Measurements from ENCODE around the gene VPS4A. TPM values are rescaled to one million over a fixed set of nuclear protein-coding genes. Genes with fewer than 3 reads are reported as not detected.

VPS4A gene
- total RNA-seq, 2 experiments from 2014 or later: 32.6 to 32.7 TPM

DNA sequence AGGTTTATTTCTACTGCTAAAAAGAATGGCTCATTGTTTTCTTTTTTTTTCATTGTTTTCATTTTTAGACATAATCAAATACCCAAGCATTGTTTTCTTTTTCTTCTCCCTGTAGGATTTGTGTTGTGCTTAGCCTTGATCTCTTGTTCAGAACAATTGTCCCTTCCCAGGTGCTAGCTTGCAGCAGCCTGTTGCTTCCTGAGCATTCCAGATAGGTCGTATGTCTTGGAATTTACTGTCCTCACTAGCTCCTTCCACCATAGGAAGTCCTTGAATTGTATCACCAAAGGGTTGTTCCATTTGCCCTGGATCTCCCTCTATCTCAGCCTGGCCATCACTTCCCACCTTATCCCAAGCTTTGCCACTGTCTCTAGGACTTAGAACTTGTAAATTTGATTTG, 10.0 kb upstream of the VPS4A start:
- POLR2A ChIA-PET: no interaction called here
- CTCF ChIA-PET: no interaction called here

DNA sequence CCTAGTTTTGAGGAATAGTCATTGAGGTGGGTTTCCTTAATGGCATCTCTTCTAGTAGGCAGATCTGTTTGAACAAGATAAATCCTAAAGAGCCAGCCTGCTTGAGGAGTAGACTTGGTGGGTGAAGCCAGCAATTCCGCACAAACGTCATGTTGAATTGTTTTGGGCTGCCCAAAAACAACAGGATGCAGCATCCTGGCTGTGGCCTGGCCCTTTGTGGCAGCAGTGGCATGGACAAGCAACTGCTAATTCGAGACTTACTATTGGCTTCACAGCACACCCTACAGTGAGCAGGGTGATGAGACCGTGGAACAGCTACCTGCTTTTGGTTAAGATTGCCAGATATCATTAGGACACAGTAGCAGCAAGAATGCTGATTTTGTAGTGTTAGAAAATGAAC, 9.3 kb upstream of the VPS4A start:
- POLR2A ChIA-PET: no interaction called here
- CTCF ChIA-PET: no interaction called here

DNA sequence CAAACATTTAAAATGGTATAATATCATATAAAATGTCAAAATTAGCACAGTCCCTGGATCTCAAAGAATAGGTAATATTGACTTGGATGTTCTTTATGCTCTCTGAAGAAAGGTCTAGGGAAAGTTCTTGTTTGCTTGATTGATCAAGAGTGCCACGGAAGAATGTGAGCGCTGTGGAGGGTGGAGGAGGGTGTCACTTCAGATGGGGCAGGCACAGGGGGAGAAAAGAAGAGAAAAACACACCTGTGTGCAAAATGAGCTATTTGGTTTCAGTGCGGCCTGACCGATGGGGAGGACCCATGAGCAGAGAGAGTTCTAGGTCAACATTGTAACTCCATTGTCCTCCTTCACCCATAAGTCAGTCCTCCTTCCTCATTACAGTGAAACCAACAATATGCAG, 8.8 kb upstream of the VPS4A start:
- CTCF ChIA-PET: no interaction called here
- POLR2A ChIA-PET: no interaction called here

DNA sequence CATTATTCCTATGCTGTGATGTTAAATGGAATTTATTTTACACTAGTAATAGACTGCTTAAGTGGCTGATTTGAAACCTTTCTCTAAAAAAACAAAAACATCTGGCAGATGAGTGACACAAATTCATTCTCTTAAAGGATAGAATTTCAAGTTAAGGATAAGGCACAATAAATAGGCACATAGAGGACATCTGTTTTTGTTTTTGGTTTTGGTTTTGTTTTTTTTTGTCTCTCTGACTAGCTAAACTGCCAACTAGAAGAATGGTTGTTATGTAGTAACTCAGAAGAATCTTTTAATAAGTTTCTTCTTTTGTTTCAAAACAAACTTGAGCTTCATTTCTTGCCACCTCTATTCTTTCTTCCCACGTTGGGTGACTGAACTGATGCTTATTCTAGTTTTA, 5.1 kb upstream of the VPS4A start:
- CTCF ChIA-PET: no interaction called here
- POLR2A ChIA-PET: no interaction called here

DNA sequence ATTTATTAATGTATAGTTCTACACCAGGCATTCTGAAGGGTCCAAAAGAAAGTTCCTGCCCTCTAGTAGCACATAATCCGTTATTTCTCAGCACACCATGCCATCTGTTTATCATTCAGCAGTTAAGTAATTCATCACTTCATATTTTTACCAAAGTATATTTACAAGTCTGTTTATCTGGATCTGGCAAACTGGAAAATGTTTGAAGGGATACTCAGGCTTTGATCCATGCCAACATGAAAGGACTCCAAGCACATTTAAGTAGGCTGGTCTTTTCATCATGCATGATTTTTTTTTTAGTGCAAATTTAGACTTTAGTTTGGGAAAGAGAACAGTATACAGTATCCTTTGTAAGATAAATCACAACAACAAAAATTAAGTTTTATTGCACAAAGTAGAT, 4.1 kb upstream of the VPS4A start:
- POLR2A ChIA-PET: no interaction called here
- CTCF ChIA-PET: interaction anchor here (0.6 kb wide), 1 partner anchor 667 kb away, joined by 4 read pairs; no protein-coding TSS in a partner anchor

DNA sequence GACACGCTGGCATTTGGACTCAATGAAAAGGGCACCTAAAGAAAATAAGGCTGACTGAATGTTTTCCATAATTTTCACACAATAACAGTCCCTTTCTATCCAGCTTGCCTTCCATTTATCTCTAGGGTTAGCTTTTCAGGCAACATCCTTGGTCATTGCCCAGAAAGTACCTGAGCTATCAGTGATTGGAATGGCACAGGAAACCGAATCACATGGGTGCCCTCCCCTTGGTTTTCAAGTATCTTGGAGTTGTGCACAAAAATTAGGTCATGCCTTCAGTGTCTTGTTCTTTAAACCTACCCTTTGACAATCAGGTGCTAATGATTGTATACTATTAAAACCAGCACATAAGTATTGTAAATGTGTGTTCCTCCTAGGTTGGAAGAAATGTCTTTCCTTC, 3.3 kb upstream of the VPS4A start:
- ChIA-PET CTCF (interaction anchor here (0.6 to 0.7 kb wide), 2 partner anchors 668 to 717 kb away, joined by 4 read pairs; no protein-coding TSS in a partner anchor), POLR2A (no interaction called here)

DNA sequence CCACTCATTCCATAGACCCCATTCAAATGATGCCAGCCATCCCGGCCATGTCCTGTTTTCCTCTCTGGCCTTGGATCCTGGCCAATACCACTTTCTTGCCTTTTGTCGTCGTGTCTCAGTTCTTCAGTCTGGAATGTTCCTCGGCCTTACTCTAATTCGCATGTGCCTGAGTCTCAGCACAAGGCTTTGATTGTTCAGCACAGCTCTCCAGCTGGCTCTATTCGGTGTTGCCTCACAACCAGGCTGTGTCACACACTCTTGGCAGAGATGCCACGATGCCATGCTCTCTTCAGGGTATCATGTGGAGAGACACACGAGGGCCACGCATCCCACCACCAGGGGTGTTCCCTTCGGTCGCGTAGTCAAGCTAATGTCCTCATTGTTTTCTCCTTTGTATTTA, 1.8 kb upstream of the VPS4A start:
- POLR2A ChIA-PET: no interaction called here

DNA sequence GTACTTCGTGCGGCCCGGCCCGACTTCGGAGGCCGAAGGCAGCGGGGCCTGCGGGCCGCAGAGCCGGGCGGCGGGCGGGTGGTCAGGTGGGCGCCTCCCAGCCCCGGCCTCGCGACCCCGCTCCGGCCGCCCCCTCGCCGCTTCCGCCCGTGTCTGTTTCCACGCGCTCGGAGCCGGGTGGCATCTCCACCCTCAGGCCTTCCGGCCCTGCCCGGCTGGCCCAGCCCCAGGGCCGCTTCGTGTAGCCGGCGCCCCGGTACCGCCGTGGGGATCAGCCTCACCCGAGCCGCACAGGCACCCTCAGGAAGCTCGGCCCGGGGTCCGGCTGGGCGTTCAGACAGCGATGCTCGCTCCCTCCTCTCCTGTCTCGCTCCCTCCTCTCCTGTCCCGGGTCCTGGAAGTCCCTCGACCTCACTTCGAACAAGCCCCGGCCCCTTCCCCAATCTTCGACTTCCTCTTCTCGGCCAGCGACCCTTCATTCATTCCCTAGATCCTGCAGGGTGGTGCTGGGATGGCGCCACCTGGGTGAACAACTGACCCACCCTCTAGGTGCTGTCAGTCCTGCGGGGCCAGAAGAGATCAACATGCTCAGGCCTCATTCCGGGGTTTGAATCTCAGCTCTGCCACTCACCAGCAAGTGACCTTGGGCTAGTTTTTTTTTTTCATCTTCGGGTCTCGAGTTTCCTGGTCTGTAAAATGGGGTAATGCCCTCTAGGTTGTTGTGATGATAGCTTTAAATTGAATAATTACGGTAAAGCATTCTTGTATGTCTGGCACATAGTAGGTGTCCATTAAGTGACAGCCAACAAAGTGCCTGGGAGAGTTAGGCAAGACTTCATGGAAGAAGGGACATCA, 610 bp downstream of the VPS4A start:
- POLR2A ChIA-PET: interaction anchor here (0.9 to 1.0 kb wide), 2 partner anchors 70 to 162 kb away, joined by 3 to 4 read pairs; no protein-coding TSS in a partner anchor
- CTCF ChIA-PET: interaction anchor here (0.6 to 2.5 kb wide), 3 partner anchors 17 to 156 kb away, joined by 3 to 7 read pairs (median 4); partner anchors contain the start of gene PDF

More for the DNA sequence above, 1.8 kb upstream of the VPS4A start:
- CTCF ChIA-PET: interaction anchor here (0.6 kb wide), 1 partner anchor 173 kb away, joined by 4 read pairs; no protein-coding TSS in a partner anchor

DNA sequence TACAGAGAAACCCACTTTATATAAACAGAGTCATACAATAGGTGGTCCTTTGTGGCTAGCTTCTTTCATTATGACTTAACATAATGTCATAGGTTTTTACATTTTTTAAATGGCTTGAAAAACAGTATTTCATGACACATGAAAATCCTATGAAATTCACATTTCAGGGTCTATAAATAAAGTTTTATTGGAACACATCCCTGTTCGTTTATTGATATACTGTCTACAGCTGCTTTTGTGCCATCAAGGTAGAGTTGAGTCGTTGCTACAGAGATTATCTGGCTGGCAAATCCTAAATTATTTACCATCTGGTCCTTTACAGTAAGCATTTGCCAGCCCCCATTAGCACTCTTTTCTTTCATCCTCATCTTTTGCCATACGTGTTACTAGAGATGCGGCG, 2.3 kb downstream of the VPS4A start:
- CTCF ChIA-PET: interaction anchor here (0.6 to 2.5 kb wide), 3 partner anchors 15 to 61 kb away, joined by 3 to 7 read pairs (median 3); no protein-coding TSS in a partner anchor
- POLR2A ChIA-PET: no interaction called here

DNA sequence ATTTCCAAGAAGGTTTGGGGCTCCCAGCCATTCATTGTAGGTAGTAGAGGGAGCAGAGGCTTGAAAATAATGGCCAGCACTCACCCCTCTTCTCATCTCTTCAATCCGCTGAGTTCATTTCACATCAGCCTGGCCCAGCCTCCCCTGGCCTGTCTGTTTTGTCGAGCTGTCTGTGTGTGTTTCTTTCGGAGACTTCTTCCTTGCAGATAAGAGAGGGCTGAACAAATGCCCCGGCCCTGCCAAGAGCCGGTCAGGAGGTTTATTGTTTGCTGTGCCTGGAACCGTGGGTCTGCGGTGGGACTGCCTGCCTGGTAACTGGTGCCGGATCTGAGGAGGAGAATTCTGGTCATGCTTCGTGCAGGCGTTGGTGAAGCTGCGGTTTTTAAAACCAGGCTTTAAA, 3.4 kb downstream of the VPS4A start:
- ChIA-PET POLR2A (no interaction called here), CTCF (no interaction called here)

DNA sequence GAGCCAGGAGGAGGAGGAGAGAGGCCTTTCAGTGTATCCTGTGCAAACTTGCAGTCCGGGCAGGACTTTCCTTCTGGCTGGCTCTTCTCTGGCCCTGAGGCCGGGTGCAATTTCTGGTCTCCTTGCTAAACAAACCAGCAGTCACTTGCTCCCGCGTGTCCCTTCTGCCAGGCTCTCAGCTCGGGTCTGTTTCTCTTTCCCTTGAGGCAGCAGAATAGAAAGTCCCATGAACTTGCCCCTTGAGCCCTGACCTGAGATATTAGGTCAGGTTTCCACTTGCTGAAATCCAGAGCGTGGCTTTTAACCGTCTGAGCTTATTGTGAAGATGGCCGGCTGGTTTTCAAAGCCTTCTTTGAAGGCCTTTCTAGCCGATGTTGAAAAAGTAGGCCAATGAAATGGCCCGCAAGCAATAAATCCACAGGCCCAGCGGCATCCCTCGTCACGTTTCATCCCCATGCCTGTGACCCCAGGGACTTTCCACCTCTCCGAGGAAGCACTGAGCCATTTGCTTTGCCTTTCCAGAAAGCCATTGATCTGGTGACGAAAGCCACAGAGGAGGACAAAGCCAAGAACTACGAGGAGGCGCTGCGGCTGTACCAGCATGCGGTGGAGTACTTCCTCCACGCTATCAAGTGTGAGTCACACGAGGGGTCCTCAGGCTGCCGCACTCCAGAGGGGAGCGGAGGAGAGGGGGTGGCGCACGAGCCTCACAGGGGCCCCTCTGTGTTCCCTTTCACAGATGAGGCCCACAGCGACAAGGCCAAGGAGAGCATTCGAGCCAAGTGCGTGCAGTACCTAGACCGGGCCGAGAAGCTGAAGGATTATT, 4.5 kb downstream of the VPS4A start:
- ChIA-PET POLR2A (interaction anchor here (0.8 kb wide), 1 partner anchor 11 kb away, joined by 17 read pairs; no protein-coding TSS in a partner anchor), CTCF (no interaction called here)

DNA sequence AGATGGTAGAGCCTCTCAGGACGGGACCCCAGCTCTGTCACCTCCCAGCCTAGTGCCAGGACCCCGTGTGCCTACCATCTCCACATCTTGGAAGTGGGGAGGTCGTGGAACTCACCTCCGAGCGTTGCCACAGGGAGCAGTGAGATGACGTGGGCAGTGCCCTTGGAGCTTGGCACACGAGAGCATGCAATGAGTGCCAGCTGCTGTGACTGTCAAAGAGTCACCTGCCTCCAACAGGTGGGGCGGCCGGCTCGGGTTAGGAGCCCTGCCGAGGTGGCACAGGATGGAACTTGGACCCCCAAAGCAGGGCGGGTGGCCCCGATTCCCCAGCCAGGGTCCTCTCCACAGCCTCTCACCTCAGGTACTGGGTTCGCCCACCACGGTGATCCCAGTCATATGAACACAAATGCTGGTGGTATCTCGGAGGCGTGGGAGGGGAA, 5.5 kb downstream of the VPS4A start:
- POLR2A ChIA-PET: no interaction called here
- CTCF ChIA-PET: no interaction called here

DNA sequence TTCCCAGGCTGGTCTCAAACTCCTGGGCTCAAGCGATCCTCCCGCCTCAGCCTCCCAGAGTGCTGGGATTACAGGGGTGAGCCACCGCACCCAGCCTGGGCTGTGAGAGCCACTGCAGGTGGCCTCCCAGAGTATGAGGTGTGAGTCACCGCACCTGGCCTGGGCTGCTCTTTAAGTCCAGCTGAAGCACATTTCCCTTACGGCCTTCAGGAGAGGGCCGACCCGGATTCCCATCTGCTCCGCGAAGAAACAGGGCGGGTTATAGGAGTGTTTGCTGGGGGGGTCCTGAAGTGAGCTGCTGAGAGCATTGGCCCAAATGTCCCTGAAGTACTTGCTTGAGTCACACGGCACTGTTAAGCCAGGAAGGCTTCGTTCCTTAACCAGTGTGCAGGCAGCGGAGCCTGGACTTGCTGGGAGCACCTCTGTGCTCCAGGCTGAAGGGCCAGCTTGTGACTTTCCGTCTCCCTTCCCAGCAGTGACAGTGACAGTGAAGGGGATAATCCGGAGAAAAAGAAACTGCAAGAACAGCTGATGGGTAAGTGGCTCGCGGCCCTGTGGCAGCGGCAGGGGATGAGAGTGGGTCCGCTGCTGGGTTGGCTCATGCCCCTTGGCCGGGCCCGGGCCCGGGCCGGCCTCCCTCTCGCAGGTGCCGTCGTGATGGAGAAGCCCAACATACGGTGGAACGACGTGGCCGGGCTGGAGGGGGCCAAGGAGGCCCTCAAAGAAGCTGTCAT, 7.2 kb downstream of the VPS4A start:
- ChIA-PET CTCF (no interaction called here), POLR2A (no interaction called here)

DNA sequence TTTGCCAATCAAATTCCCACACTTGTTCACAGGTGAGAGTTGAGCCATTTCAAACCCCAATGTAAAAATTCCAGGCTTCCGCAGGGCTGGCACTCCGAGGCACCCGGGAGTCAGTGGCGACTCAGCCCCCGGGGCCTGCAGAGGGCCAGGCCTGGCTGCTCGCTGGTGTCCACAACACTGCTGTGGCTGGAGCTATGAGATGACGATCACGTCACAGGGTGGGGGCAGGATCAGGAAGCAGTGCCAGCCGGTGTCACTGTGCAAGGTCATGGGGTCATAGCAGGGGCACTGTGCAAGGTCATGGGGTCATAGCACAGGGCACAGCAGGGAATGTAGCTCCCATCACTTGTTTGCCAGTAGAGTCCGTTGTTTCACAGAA, 7.8 kb downstream of the VPS4A start:
- CTCF ChIA-PET: no interaction called here
- POLR2A ChIA-PET: interaction anchor here (0.8 kb wide), 1 partner anchor 11 kb away, joined by 3 read pairs; the partner anchor contains the start of gene PDF

DNA sequence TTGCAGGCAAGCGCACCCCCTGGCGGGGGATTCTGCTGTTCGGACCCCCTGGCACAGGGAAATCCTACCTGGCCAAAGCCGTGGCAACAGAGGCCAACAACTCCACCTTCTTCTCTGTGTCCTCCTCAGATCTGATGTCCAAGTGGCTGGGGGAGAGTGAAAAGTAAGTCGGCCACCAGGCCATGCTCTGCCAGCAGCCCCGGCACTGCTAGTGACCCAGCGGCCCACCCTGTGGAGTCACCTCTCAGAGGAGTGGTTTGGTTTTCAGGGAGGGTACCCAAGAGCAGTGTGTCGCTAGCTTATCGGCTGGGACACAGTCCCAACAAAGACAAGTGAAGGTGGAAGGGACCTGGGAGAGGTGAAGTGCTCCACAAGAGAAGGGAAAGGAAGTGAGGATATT, 8.2 kb downstream of the VPS4A start:
- ChIA-PET CTCF (no interaction called here), POLR2A (interaction anchor here (0.8 kb wide), 1 partner anchor 11 kb away, joined by 3 read pairs; the partner anchor contains the start of gene PDF)

DNA sequence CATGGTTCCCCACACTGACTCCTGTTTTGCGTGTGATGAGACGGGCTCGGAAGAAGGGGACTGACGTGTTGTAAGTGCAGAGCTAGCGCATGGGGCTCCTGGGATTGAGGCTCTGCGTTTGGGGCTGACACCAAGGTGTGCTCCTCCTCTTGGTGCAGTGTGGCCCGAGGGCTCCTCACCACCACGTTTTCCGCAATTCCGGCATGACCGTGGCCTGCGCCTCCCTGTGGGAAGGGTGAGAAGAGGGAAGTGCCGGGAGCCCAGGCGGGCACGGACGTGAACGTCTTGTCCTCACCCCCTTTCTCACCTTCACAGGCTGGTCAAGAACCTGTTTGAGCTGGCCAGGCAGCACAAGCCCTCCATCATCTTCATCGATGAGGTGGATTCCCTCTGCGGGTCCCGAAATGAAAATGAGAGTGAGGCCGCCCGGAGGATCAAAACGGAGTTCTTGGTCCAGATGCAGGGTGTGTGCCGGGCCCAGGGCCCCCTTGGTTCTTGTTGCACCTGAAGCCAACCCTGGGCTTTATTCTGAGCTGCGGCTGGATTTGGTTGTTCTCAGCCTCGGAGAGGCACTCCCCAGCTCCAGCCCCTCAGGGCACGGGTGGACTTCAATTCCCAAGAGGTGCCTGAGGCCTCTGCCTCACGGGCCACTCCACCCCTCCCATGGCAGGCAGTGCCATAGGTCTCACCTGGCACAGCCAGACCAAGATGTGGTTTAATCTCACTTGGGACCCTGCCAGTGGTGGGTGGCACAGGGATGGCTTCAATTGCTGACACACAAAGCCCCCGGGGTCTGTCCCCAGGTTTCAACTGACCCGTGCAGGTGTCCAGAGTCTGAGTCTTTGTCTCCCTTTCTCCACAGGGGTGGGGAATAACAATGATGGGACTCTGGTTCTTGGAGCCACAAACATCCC, 8.9 kb downstream of the VPS4A start:
- POLR2A ChIA-PET: interaction anchor here (0.8 kb wide), 1 partner anchor 10 kb away, joined by 3 read pairs; the partner anchor contains the start of gene PDF
- CTCF ChIA-PET: no interaction called here

DNA sequence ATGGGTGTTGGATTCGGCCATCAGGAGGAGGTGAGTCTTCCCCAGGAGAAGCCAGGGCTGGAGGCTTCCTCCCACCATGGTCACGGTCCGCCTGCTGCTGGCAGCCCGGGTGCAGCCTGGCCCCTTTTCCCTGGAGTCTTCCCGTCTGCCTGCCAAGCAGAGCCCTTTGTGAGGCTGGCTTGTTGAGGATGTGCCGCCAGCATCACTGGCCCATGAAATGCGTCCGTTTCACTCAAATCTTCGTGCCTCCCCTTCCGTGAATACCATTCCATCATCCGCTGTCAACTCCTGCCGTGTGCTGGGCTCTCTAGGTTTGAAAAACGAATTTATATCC, 9.6 kb downstream of the VPS4A start:
- POLR2A ChIA-PET: no interaction called here
- CTCF ChIA-PET: no interaction called here

DNA sequence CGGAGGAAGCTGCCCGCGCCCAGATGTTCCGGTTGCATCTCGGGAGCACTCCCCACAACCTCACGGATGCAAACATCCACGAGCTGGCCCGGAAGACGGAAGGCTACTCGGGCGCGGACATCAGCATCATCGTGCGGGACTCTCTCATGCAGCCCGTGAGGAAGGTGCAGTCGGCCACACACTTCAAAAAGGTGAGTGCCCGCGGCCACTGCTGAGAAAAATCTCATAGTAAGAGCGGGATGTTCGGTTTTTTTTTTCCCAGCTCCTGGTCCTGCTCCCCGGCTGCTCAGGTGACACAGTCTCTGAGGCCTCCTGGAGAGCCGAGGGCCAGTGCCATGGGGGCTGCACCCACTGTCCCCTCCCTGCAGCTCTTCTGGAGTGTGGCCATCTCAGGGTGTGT, 9.9 kb downstream of the VPS4A start:
- ChIA-PET CTCF (no interaction called here), POLR2A (no interaction called here)

DNA sequence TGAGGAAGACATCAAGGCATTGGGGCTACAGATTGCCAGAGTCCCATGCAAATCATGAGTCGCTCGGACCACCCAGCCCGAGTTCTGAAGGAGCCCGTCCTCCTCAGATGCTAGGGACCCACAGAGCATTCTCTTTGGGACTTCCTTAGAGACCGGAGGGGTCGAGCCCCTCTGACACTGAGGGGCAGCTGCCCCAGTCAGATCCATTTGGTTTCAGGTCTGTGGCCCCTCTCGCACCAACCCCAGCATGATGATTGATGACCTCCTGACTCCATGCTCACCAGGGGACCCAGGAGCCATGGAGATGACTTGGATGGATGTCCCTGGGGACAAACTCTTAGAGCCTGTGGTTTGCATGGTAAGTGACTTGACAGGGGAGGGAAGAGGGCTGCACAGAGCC, 11.2 kb downstream of the VPS4A start:
- POLR2A ChIA-PET: no interaction called here
- CTCF ChIA-PET: no interaction called here

Measured in activated CD8-positive, alpha-beta memory T cell treated with anti-CD3 and anti-CD28 coated beads for 36 hours (primary cell).